RWPE2 (cell line): ENCODE data around the gene STIM1.

Experiments
- ATAC-seq: fragments of 200-7000 bp; cut with Tn5 transposase; 3 replicates; pipeline ENCODE4 v1.9.1; 2021; ENCODE audit warnings: low read depth
- DNase-seq: peaks from one replicate; pipeline ENCODE4 v3.0.0-alpha.2; 2020; ENCODE audit warnings: low spot score
- H3K27ac ChIP-seq: fragments of 450-650 bp; 2 replicates; pipeline ENCODE4 v1.5.1; 2017; ENCODE audit warnings: mild to moderate bottlenecking; ENCODE audit not compliant: poor library complexity, severe bottlenecking
- H3K27me3 ChIP-seq: fragments of 250-450 bp; sonication (Bioruptor Pico); 2 replicates; pipeline ENCODE4 v1.5.1; 2021; ENCODE audit warnings: mild to moderate bottlenecking, moderate library complexity; ENCODE audit not compliant: insufficient read depth, poor library complexity, severe bottlenecking
- H3K36me3 ChIP-seq: fragments of 250-450 bp; sonication (Bioruptor Pico); 2 replicates; pipeline ENCODE4 v1.5.1; 2020; ENCODE audit warnings: low read depth, mild to moderate bottlenecking, moderate library complexity
- H3K4me1 ChIP-seq: fragments of 250-450 bp; sonication (Bioruptor Pico); 2 replicates; pipeline ENCODE4 v1.5.1; 2021; ENCODE audit warnings: mild to moderate bottlenecking, moderate library complexity; ENCODE audit not compliant: insufficient read depth, poor library complexity, severe bottlenecking
- H3K4me3 ChIP-seq: fragments of 250-450 bp; sonication (Bioruptor Pico); 2 replicates; pipeline ENCODE4 v1.5.1; 2021; ENCODE audit warnings: mild to moderate bottlenecking, moderate library complexity; ENCODE audit not compliant: severe bottlenecking
- H3K9me3 ChIP-seq: fragments of 250-450 bp; sonication (Bioruptor Pico); 2 replicates; pipeline ENCODE4 v1.5.1; 2021; ENCODE audit warnings: mild to moderate bottlenecking, moderate library complexity; ENCODE audit not compliant: severe bottlenecking
- CTCF ChIP-seq: fragments of 450-650 bp; IDR thresholded peaks from one replicate; pipeline ENCODE4 v1.5.1; 2017; ENCODE audit warnings: mild to moderate bottlenecking, moderate library complexity; ENCODE audit not compliant: poor library complexity, severe bottlenecking

STIM1 gene

GRCh38 chr11:3817181-3817800, 38.2 kb upstream of the STIM1 start:
- no peak for DNase-seq
- no peak for ATAC-seq
- Histone ChIP-seq H3K4me3 (no peak overlapping the region), H3K4me1 (no peaks in the 10 kb centered on the region), H3K27ac (no peak overlapping the region), H3K27me3 (no peaks in the 10 kb centered on the region), H3K9me3 (no peaks in the 10 kb centered on the region), H3K36me3 (no peaks in the 10 kb centered on the region)
- no peak for TF ChIP-seq CTCF

GRCh38 chr11:3820971-3821370, 34.5 kb upstream of the STIM1 start:
- ATAC-seq (no peak), DNase-seq (no peak)
- H3K36me3 ChIP-seq: no peaks in the 10 kb centered on the region
- H3K4me3 ChIP-seq: no peak overlapping the region
- no peaks in the 10 kb centered on the region for H3K9me3 ChIP-seq
- no peaks in the 10 kb centered on the region for H3K27me3 ChIP-seq
- no peak overlapping the region for H3K27ac ChIP-seq
- no peak for TF ChIP-seq CTCF
- H3K4me1 ChIP-seq: no peaks in the 10 kb centered on the region

- no peak for DNase-seq
- no peak for TF ChIP-seq CTCF
- ATAC-seq: no peak
Measured at GRCh38 chr11:3822312-3822711, 33.2 kb upstream of the STIM1 start.

GRCh38 chr11:3823303-3823702, 32.2 kb upstream of the STIM1 start:
- Histone ChIP-seq H3K9me3 (no peaks in the 10 kb centered on the region), H3K36me3 (peaks cover 9% of the 10 kb centered on the region; the same call in 1 of the 2 replicates), H3K4me3 (no peak overlapping the region), H3K4me1 (no peaks in the 10 kb centered on the region), H3K27me3 (no peaks in the 10 kb centered on the region), H3K27ac (no peak overlapping the region)
- no peak for DNase-seq
- no peak for TF ChIP-seq CTCF
- peak; percentile 49 for ATAC-seq

More at GRCh38 chr11:3822312-3822711, 33.2 kb upstream of the STIM1 start:
- Histone ChIP-seq H3K9me3 (no peaks in the 10 kb centered on the region), H3K27me3 (no peaks in the 10 kb centered on the region), H3K4me3 (no peak overlapping the region), H3K27ac (no peak overlapping the region), H3K4me1 (no peaks in the 10 kb centered on the region), H3K36me3 (peaks cover 4% of the 10 kb centered on the region; the same call in 1 of the 2 replicates)

GRCh38 chr11:3823762-3824506, 31.5 kb upstream of the STIM1 start:
- no peaks in the 10 kb centered on the region for H3K4me1 ChIP-seq
- H3K4me3 ChIP-seq: no peak overlapping the region
- DNase-seq (no peak), ATAC-seq (no peak)
- no peaks in the 10 kb centered on the region for H3K27me3 ChIP-seq
- no peaks in the 10 kb centered on the region for H3K9me3 ChIP-seq
- H3K27ac ChIP-seq: no peak overlapping the region
- TF ChIP-seq CTCF: no peak
- H3K36me3 ChIP-seq: peaks cover 9% of the 10 kb centered on the region
